Activated CD4-positive, alpha-beta T cell treated with anti-CD3 and anti-CD28 coated beads, Interleukin-2, amount 10 ng/mL, durations not matched to agents 24 days and 14 days (primary cell): ENCODE measurements around the gene SLC39A11. TPM values are rescaled to one million over a fixed set of nuclear protein-coding genes. Genes with fewer than 3 reads are reported as not detected.
A peak's percentile ranks its signal among the peaks of the same experiment; 100 is the strongest.
"Not testable (repeated sequence)": the region's sequence is repeated elsewhere in the genome, so short reads cannot be mapped to it uniquely, and the experiment has no call there.

Source experiments
- DNase-seq: peaks from one replicate; pipeline ENCODE4 v3.0.0; 2022
- H3K27ac Mint-ChIP-seq: one replicate; pipeline ENCODE4 v1.8.0; 2022; ENCODE audit warnings: mild to moderate bottlenecking, mixed read lengths
- H3K27me3 Mint-ChIP-seq: one replicate; pipeline ENCODE4 v1.8.0; 2022; ENCODE audit warnings: mixed read lengths
- H3K36me3 Mint-ChIP-seq: one replicate; pipeline ENCODE4 v1.8.0; 2022; ENCODE audit warnings: low read depth, mild to moderate bottlenecking, mixed read lengths
- H3K4me1 Mint-ChIP-seq: one replicate; pipeline ENCODE4 v1.8.0; 2021; ENCODE audit warnings: mixed read lengths
- H3K4me3 Mint-ChIP-seq: one replicate; pipeline ENCODE4 v1.8.0; 2022; ENCODE audit warnings: mild to moderate bottlenecking, moderate library complexity, mixed read lengths
- H3K9me3 Mint-ChIP-seq: one replicate; pipeline ENCODE4 v1.8.0; 2021; ENCODE audit warnings: mixed read lengths
- intact Hi-C: fragments of 100-400 bp; cut with micrococcal nuclease; formaldehyde crosslinking; loops from one replicate; pipeline ENCODE4 v1.15.1; 2023
- total RNA-seq: library from RNA; stranded (reverse); gene quantifications from 2 replicates; pipeline ENCODE4 v1.2.3, GENCODE V29; 2022

Gene SLC39A11
- total RNA-seq: 24.6 and 26.1 TPM in 2 replicates

DNA sequence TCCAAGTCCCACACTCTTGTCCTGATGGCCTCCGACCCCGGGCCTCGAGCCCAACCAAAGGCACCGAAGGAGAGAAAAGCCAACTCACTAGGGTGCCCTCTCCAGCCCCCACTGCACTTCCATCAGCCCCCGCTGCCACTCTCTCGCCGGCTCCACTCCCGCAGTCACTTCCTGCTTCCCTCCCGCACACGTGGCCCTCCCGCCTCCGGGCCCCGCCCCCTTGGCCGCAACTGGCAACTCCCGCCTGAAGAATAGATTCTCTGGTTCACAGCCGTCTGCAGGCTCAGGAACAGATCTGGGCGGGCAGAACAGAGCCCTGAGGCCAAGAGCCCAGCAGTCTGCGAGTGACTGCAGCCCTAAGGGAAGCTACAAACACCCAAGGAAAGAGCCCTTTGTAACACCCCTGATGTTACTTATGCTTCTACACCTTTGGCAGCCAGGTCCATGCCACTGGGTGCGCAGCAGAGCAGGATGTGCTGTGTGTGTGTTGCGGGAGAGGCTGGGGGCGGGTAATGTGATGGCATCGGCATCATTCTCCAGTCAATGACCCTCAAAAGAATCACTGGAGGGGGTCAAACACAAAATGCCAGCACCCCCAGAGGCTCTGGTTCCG lies at the start of gene SLC39A11:
Gene SLC39A11, minus strand, starts transcription at position 166 of the 613 bp plus-strand sequence. CDS start 3,924 bp downstream, outside the sequence.
- intact Hi-C loops: loop anchor here (2.0 to 5.0 kb wide), 3 partner anchors 65 to 366 kb away; no protein-coding TSS in a partner anchor
- Mint-ChIP-seq H3K27ac (peak within 1 kb of the TSS; percentile 99), H3K4me1 (peaks cover 20% of the 10 kb centered on the region), H3K27me3 (peaks cover 13% of the 10 kb centered on the region), H3K4me3 (peak within 1 kb of the TSS; percentile 100), H3K9me3 (no peaks in the 10 kb centered on the region), H3K36me3 (peaks cover 11% of the 10 kb centered on the region)
- DNase-seq: peak; percentile 97

DNA sequence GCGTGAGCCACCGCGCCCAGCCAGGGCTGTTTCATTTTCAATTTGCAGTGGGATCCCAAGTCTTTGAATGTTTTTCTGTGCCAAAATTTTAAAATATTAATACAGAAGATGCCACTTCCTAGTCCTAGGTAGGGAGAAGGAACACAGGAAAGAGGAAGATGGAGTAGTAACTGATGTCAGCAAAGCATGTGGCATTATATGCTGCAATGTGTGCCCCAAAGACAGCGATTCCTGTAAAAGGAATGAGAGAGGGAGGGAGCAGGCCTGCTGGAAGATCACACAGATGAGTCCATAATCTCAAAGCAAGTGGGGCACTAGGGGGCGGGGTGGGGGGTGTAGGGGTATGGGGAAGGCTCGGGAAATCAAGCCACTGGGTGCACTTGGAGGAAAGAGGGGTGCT lies 48.9 kb upstream of the SLC39A11 start:
- intact Hi-C loops: no loop called here
- peaks cover 14% of the 10 kb centered on the region for H3K4me1 Mint-ChIP-seq
- H3K4me3 Mint-ChIP-seq: no peak overlapping the region
- H3K9me3 Mint-ChIP-seq: peaks cover 12% of the 10 kb centered on the region
- peaks cover 2% of the 10 kb centered on the region for H3K27me3 Mint-ChIP-seq
- H3K27ac Mint-ChIP-seq: no peak overlapping the region
- peaks cover 5% of the 10 kb centered on the region for H3K36me3 Mint-ChIP-seq
- DNase-seq: no peak

DNA sequence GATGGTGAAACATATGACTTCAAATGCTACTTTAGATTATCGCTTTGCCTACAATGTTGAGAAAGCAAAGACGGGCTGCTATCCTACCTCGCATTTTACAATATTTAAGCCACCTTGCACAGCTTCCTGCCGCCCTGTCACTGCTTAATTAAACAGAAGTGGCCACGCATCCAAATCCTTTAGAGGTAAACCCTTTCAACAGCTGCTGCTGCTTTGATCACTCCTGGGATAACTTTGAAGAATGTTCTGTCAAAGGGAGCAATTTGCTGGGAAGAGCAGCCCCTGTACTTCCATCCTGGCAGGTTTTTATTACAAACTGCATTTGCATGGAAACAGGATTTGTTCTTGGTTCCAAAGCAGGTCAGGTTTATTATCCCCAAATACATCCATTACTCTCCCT lies 48.1 kb upstream of the SLC39A11 start:
- H3K4me3 Mint-ChIP-seq: no peak overlapping the region
- peaks cover 7% of the 10 kb centered on the region for H3K9me3 Mint-ChIP-seq

GRCh38 chr17:73139296-73139695 lies 46.8 kb upstream of the SLC39A11 start:
- H3K4me1 Mint-ChIP-seq: peaks cover 14% of the 10 kb centered on the region
- H3K27me3 Mint-ChIP-seq: peaks cover 2% of the 10 kb centered on the region
- peaks cover under 1% of the 10 kb centered on the region for H3K9me3 Mint-ChIP-seq
- no peak overlapping the region for H3K4me3 Mint-ChIP-seq
- peaks cover 2% of the 10 kb centered on the region for H3K36me3 Mint-ChIP-seq
- DNase-seq: no peak
- intact Hi-C loops: no loop called here
- H3K27ac Mint-ChIP-seq: no peak overlapping the region

More for the DNA sequence above, 48.1 kb upstream of the SLC39A11 start:
- intact Hi-C loops: no loop called here
- Mint-ChIP-seq H3K27me3 (peaks cover 2% of the 10 kb centered on the region), H3K27ac (no peak overlapping the region), H3K4me1 (peaks cover 14% of the 10 kb centered on the region), H3K36me3 (peaks cover 5% of the 10 kb centered on the region)
- no peak for DNase-seq

DNA sequence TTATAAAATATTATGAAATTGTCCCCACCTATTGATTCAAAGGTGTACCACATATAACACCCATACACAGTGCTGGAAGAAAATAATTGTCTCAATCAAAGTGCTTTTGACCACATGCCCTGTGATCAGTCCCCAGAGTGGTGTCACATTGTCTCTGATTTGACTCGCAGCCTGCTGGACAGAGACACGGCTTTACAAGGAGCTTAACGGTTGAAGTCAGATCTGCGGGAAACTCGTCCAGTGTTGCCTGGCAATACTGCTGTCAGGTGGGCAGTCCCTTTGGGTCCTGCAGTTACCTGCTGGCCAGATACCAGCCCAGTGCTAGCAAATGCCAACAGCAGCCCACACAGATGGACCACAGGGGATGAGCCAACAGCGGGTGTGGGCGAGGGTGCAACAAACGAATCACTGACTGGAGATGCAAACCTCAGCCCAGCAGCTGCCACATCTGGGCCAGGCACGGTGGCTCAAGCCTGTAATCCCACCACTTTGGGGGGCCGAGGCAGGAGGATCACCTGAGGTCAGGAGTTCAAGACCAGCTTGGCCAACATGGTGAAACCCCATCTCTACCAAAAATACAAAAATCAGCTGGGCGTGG lies 46.2 kb upstream of the SLC39A11 start:
- H3K27me3 Mint-ChIP-seq: peaks cover 2% of the 10 kb centered on the region
- H3K36me3 Mint-ChIP-seq: no peaks in the 10 kb centered on the region
- no peak overlapping the region for H3K4me3 Mint-ChIP-seq
- H3K27ac Mint-ChIP-seq: no peak overlapping the region
- H3K4me1 Mint-ChIP-seq: peaks cover 11% of the 10 kb centered on the region
- H3K9me3 Mint-ChIP-seq: no peaks in the 10 kb centered on the region
- DNase-seq: no peak
- intact Hi-C loops: no loop called here

DNA sequence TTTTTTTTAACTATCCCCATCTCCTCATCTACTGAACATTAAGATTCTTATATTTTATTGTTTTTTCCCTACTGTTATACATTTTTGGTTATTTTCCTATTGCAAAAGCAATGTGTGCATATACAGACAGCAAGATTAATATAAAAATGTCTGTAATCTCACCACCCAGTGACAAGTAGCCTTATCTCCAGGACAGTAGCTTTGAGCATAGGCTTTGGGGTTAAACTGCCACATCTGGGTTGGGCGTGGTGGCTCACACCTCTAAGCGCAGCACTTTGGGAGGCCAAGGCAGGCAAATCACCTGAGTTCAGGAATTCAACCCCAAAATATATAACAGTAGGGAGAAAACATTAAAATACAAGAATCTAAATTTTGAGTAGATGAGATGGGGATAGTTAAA lies 44.9 kb upstream of the SLC39A11 start:
- Mint-ChIP-seq H3K9me3 (no peaks in the 10 kb centered on the region), H3K4me1 (peaks cover 2% of the 10 kb centered on the region), H3K4me3 (no peak overlapping the region), H3K36me3 (no peaks in the 10 kb centered on the region), H3K27me3 (peaks cover 2% of the 10 kb centered on the region), H3K27ac (no peak overlapping the region)
- intact Hi-C loops: no loop called here
- DNase-seq: no peak

DNA sequence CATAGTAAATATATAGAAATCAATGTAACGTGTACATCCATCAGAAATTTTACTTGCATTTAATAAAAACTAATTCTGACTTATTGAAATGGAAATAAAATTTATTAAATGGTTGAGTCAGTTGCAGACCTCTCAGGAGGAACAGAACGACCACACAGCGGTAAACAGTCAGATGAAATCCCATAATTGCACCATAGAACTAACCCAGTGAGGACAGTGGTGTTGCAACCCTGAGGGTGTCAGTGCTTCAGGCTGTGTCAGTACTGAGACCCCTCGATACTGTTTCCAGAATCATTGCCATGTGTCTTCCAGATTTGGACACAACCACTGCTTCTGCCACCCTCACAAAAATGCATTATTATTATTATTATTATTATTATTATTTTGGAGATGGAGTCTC lies 43.3 kb upstream of the SLC39A11 start:
- DNase-seq: no peak
- intact Hi-C loops: no loop called here
- Mint-ChIP-seq H3K27ac (no peak overlapping the region), H3K9me3 (no peaks in the 10 kb centered on the region), H3K4me1 (no peaks in the 10 kb centered on the region), H3K36me3 (no peaks in the 10 kb centered on the region), H3K4me3 (no peak overlapping the region), H3K27me3 (peaks cover 2% of the 10 kb centered on the region)

DNA sequence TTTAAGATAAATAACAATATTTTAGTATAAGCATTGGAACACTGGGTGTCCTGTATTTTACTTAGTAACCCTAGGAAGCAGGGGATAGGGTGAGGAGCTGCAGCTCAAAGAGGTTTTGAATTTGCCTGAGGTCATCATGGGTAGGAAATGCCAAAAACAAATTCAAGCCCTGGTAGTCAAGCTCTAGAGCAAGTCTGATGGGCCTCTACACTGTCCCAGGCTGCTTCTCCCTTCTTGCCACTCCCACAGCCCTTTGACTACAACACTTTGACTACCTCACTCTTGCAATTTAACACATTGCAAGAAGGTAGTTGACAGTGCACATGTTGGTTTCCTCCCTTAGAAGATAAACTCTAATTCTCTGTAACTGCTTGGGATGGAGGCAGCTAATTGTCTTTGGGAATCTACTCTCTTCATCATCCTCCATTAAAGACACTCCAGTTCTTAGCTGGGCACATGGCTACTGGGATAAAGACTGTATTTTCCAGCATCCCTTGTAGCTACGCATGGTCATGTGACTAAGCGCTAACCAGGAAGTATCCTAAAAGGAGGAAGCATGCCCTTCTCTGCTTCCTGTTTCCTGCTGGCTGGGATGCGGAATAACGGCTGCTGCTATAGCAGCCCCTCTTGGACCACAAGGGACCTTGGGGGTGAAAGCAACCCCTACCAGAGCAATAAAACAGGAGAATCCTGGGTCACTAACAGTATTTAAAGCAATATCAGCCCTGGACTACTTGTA lies 41.6 kb upstream of the SLC39A11 start:
- no peaks in the 10 kb centered on the region for H3K4me1 Mint-ChIP-seq
- intact Hi-C loops: no loop called here

DNA sequence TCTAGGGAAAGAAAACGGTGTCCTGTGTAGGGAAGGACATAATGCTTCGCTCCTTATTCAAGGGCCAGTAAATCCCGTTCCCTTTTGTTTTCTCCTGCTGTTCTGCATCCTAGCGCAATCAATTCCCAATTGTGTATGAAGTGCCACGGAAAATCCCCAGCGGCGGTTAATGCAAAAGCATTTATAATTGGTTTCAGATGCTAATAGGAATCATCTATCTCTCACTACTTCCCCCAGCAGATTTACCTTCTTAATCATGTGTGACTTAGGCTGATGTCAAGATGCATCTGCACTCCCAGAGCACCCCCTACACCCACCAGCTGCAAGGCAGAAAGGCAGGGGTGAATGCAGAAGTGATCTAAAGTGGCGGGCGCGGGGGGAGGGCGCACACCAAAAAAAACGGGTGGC lies 39.6 kb upstream of the SLC39A11 start:
- Mint-ChIP-seq H3K9me3 (no peaks in the 10 kb centered on the region), H3K27me3 (no peaks in the 10 kb centered on the region), H3K36me3 (no peaks in the 10 kb centered on the region), H3K4me1 (no peaks in the 10 kb centered on the region), H3K27ac (no peak overlapping the region), H3K4me3 (no peak overlapping the region)
- intact Hi-C loops: no loop called here
- DNase-seq: no peak

More for the DNA sequence above, 41.6 kb upstream of the SLC39A11 start:
- H3K36me3 Mint-ChIP-seq: no peaks in the 10 kb centered on the region
- no peak overlapping the region for H3K4me3 Mint-ChIP-seq
- DNase-seq: no peak
- no peaks in the 10 kb centered on the region for H3K9me3 Mint-ChIP-seq
- peaks cover 2% of the 10 kb centered on the region for H3K27me3 Mint-ChIP-seq
- no peak overlapping the region for H3K27ac Mint-ChIP-seq

DNA sequence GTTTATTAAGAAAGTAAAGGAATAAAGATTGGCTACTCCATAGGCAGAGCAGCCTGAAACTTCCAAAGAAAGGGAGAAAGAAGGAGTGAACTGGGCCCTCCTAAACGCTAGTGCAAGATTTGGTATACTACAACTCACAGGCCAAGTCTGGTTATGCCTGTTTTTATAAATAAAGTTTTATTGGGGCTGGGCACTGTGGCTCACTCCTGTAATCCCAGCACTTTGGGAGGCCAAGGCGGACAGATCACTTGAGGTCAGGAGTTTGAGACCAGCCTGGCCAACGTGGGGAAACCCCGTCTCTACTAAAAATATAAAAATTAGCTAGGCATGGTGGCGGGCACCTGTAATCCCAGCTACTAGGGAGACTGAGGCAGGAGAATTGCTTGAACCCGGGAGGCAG lies 39.0 kb upstream of the SLC39A11 start:
- H3K27me3 Mint-ChIP-seq, DNase-seq, H3K4me3 Mint-ChIP-seq, H3K36me3 Mint-ChIP-seq, H3K9me3 Mint-ChIP-seq, H3K27ac Mint-ChIP-seq, H3K4me1 Mint-ChIP-seq, intact Hi-C loops: not testable (repeated sequence)

- Mint-ChIP-seq H3K4me3 (no peak overlapping the region), H3K27ac (no peak overlapping the region), H3K9me3 (no peaks in the 10 kb centered on the region), H3K27me3 (no peaks in the 10 kb centered on the region), H3K4me1 (no peaks in the 10 kb centered on the region), H3K36me3 (no peaks in the 10 kb centered on the region)
- DNase-seq: no peak
- intact Hi-C loops: no loop called here
Observed at GRCh38 chr17:73130977-73131376, 38.5 kb upstream of the SLC39A11 start.

DNA sequence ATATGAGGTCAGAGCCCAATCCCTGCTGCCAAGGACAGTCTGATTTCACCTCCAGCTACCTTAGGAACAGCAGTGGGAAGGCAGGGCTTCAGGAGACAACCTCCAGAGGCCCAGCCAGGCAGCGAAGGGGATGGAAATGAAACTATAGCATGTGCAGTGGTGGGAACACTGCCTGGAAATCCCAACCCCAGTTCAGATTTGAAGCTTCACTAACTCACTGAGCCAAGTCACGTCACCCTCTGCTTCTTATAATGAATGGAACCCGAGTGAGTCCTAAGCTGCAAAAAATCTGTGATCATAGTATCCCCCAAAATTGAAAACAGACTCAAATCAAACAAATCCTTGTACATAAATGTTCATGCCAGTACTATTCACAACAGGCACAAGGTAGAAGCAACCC lies 36.0 kb upstream of the SLC39A11 start:
- no peaks in the 10 kb centered on the region for H3K4me1 Mint-ChIP-seq
- no peaks in the 10 kb centered on the region for H3K36me3 Mint-ChIP-seq

GRCh38 chr17:73126716-73127473 lies 34.4 kb upstream of the SLC39A11 start:
- H3K27me3 Mint-ChIP-seq: peaks cover 4% of the 10 kb centered on the region
- no peak overlapping the region for H3K4me3 Mint-ChIP-seq
- no peaks in the 10 kb centered on the region for H3K4me1 Mint-ChIP-seq
- H3K9me3 Mint-ChIP-seq: no peaks in the 10 kb centered on the region
- DNase-seq: no peak
- no peak overlapping the region for H3K27ac Mint-ChIP-seq
- intact Hi-C loops: no loop called here
- no peaks in the 10 kb centered on the region for H3K36me3 Mint-ChIP-seq

More for the DNA sequence above, 36.0 kb upstream of the SLC39A11 start:
- intact Hi-C loops: no loop called here
- no peak for DNase-seq
- Mint-ChIP-seq H3K27ac (no peak overlapping the region), H3K4me3 (no peak overlapping the region), H3K9me3 (no peaks in the 10 kb centered on the region), H3K27me3 (no peaks in the 10 kb centered on the region)
